Fibroblast of skin of left quadriceps (primary cell): ENCODE results near the gene SMARCA4.
"Not testable (repeated sequence)": the region's sequence is repeated elsewhere in the genome, so short reads cannot be mapped to it uniquely, and the experiment has no call there.

ENCODE experiments used
- DNase-seq, 2 experiments: peaks; one replicate each; pipeline ENCODE4 v3.0.0-alpha.2; 2013; ENCODE audit warnings: low read depth in 2 of 2

The SMARCA4 gene

GRCh38 chr19:11097367-11097766 is 136.5 kb downstream of the SMARCA4 start:
- not testable (repeated sequence) for DNase-seq

GRCh38 chr19:11098327-11098726 is 137.5 kb downstream of the SMARCA4 start:
- DNase-seq = no peak

- DNase-seq = no peak
Observed at GRCh38 chr19:11098861-11099260, 138.0 kb downstream of the SMARCA4 start.

GRCh38 chr19:11100049-11100448 is 139.2 kb downstream of the SMARCA4 start:
- no peak for DNase-seq

- no peak for DNase-seq
Observed at GRCh38 chr19:11101057-11101456, 140.2 kb downstream of the SMARCA4 start.

- DNase-seq = no peak
Observed at GRCh38 chr19:11102944-11103343, 142.1 kb downstream of the SMARCA4 start.

- not testable (repeated sequence) for DNase-seq
Observed at GRCh38 chr19:11103667-11104066, 142.8 kb downstream of the SMARCA4 start.

DNA sequence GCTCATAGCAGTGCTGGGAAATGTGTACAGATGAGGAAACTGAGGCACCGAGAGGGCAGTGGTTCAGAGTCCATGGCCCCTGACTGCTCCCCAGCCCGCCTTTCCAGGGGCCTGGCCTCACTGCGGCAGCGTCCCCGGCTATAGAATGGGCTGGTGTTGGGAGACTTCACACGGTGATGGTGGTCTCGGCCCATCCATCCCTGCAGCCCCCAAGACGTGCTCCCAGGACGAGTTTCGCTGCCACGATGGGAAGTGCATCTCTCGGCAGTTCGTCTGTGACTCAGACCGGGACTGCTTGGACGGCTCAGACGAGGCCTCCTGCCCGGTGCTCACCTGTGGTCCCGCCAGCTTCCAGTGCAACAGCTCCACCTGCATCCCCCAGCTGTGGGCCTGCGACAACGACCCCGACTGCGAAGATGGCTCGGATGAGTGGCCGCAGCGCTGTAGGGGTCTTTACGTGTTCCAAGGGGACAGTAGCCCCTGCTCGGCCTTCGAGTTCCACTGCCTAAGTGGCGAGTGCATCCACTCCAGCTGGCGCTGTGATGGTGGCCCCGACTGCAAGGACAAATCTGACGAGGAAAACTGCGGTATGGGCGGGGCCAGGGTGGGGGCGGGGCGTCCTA is 144.3 kb downstream of the SMARCA4 start:
- no peak for DNase-seq

DNA sequence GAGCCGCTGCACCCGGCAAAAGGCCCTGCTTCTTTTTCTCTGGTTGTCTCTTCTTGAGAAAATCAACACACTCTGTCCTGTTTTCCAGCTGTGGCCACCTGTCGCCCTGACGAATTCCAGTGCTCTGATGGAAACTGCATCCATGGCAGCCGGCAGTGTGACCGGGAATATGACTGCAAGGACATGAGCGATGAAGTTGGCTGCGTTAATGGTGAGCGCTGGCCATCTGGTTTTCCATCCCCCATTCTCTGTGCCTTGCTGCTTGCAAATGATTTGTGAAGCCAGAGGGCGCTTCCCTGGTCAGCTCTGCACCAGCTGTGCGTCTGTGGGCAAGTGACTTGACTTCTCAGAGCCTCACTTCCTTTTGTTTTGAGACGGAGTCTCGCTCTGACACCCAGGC is 145.6 kb downstream of the SMARCA4 start:
- DNase-seq = no peak

GRCh38 chr19:11108746-11109145 is 147.9 kb downstream of the SMARCA4 start:
- no peak for DNase-seq

DNA sequence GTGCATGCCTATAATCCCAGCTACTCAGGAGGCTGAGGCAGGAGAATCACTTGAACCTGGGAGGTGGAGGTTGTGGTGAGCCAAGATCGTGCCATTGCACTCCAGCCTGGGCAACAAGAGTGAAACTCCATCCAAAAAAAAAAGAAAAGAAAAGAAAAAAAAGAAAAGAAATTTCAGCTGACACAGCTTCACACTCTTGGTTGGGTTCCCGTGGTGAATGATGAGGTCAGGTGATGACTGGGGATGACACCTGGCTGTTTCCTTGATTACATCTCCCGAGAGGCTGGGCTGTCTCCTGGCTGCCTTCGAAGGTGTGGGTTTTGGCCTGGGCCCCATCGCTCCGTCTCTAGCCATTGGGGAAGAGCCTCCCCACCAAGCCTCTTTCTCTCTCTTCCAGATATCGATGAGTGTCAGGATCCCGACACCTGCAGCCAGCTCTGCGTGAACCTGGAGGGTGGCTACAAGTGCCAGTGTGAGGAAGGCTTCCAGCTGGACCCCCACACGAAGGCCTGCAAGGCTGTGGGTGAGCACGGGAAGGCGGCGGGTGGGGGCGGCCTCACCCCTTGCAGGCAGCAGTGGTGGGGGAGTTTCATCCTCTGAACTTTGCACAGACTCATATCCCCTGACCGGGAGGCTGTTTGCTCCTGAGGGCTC is 150.4 kb downstream of the SMARCA4 start:
- no peak for DNase-seq

- no peak for DNase-seq
Observed at GRCh38 chr19:11111771-11112144, 150.9 kb downstream of the SMARCA4 start.
